Inflammatory macrophage treated with lipopolysaccharide for 4 hours (primary cell): Measurements from ENCODE around the gene PHLDA1.
"Not testable (repeated sequence)": the region's sequence is repeated elsewhere in the genome, so short reads cannot be mapped to it uniquely, and the experiment has no call there.

Source experiments
- DNase-seq: peaks from one replicate; pipeline ENCODE4 v3.0.0-alpha.2; 2020

Gene PHLDA1

GRCh38 chr12:75984577-75985182 lies 46.9 kb downstream of the PHLDA1 start:
- DNase-seq = no peak

- DNase-seq = not testable (repeated sequence)
Measured at GRCh38 chr12:75983851-75984250, 47.7 kb downstream of the PHLDA1 start.

GRCh38 chr12:75982979-75983660 lies 48.5 kb downstream of the PHLDA1 start:
- DNase-seq = no peak

GRCh38 chr12:75982169-75982564 lies 49.4 kb downstream of the PHLDA1 start:
- no peak for DNase-seq

DNA sequence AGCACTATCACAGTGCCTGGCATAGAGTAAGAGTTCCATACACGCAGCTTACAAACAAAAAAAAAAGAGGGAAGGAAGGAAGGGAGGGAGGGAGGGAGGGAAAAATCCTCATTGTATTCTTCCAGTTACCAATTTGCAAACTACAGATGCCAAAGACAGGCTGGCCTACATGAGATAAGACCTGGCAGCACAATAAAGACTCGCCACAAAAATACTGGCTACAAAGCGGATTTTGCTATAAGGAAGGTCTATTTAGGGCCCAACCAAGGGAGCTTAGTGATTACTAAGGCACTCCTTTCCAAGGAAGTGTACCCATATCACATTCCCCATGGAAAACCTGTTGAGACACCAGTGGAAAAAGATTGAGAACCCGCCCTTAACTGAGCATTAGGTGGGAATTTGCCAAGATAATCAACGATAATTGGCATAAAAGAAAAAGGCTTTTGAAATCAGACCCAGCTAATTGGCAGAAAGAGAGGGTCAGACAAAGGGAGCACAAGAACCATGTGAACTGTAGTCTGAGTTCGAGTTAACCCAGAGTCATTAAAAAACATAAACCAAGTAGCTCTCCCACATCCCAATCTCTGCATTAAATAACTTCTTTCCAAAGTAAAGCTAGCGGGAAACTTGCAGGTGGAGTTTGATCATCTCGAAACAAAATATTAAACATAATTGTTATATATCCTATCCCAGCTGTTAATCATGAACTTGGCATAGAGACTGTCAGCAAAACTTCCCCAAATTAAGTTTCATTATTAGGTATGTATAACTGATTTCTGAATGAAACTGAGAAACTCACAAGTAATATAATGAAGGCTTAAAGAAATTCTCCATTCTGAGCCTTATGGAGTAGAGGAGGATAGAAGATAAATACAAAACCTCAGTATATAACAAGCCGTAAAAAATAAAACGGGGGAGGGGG lies 50.1 kb downstream of the PHLDA1 start:
- DNase-seq = peak; percentile 80

DNA sequence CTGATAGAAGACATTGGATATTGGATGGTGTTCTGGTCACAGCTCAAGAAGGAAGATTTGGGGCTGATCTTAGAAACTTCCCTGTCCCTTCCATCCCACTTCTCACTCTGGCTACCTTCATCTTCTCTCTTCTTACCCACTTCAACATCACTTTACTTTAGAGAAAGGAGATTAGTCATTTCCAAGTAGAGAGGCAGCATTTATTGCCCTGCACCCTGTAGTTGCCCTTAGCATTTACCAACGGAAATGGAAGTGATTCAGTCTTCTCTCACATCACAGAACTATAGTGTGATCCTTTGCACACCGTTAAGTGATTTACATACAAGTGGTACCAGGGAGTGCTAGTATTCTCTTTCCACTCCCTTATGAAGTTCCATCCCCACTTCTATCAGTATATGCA lies 52.4 kb downstream of the PHLDA1 start:
- DNase-seq = peak; percentile 51

- no peak for DNase-seq
Measured at GRCh38 chr12:75978677-75979076, 52.9 kb downstream of the PHLDA1 start.

DNA sequence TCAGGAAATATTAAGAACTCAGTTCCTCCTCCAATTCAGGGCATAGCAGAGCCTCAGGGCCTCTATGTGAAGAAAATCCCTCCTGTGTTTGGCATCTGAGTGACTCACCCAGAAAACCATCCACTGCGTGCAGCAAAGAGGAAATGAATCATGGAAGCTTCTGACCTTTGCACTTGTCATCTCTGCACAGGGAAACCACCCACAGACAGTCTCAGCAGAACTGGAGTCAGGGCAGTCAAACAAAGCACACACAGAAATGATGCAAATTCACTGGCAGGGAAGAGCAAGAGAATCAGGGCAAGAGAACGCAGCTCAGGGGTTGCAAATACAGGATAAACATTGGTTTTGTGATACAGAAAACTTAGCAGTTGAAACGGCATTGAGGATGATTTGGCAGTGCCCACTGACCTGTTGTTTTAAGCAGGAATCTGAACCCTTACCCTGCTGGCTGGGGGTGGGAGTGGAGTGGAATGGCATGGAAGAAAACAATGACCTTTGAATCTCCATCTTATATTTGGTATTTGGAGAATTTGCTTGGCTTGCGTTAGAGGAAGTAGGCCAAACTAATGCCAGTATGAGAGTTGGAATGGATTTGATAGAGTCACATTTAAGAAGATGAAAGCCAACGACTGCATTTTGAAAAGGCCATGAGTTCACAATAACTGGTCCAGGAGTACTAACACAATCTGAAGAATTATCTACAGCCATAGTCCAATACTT lies 53.5 kb downstream of the PHLDA1 start:
- DNase-seq = peak; percentile 99

DNA sequence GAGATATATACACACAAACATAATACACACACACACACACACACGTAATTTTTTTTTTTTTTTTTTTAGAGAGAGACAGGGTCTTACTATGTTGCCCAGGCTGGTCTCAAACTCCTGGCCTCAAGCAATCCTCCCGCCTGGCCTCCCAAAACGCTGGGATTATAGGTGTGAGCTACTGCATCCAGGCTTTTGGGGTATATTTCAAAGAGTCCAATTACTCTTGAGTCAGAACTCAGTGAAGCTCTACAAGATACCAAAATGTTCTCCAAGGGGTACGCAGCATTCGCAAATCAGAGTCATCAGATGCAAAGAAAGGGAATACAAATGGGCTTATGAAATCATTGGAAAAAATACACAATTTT lies 54.0 kb downstream of the PHLDA1 start:
- DNase-seq = no peak

DNA sequence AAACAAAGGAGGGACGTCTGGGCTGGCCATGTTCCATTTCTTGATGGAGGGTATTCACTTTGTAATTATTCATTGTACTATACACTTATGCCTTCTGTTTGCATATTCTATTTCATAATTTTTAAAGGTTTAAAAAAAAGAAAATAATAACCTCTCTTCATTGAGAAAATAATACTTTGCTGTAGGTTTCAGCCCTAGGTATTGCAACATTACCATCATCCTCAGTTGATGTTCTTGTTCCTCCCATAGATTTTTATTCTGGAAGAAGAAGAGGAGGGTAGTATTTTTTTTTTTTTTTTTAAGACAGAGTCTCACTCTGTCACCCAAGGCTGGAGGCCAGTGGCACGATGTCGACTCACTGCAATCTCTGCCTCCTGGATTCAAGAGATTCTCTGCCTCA lies 54.7 kb downstream of the PHLDA1 start:
- no peak for DNase-seq

DNA sequence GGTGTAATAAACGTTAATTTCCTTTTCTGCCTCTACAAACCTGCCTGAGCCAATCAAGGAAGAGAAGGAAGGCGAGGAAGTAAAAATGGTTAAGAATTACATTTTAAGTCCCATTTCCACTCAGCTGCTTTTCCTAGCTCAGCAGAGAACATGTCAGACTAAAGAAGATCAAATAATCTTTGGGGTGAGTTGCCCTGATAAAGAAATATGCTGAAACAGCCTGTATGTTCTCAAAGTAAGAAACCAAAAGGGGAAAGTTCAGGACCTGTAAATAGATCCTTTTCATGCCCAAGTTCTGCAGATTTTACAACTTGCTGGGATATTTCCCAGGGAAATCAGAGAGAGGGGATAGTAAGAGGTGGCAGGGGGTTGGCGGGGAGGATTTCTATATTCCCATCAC lies 55.5 kb downstream of the PHLDA1 start:
- no peak for DNase-seq

DNA sequence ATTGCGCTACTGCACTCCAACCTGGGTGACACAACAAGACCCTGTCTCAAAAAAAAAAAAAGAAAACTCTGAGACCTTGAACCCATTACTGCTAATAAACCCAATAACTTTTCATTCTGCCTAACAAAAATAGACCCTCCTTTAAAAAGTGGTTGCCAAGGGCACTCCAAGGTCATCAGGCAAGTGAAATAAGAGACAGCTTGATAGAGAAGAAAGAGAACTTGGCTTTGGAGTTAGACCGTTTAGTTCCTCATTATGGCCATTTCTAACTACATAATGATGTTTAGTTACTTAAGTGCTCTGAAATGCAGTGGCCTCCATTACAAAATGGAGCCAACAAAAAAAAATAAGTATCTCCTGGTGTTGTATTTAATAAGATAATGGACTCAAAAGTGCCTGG lies 55.9 kb downstream of the PHLDA1 start:
- peak; percentile 56 for DNase-seq
